ENCODE measurements around the gene TSR2.

Gene TSR2

DNA sequence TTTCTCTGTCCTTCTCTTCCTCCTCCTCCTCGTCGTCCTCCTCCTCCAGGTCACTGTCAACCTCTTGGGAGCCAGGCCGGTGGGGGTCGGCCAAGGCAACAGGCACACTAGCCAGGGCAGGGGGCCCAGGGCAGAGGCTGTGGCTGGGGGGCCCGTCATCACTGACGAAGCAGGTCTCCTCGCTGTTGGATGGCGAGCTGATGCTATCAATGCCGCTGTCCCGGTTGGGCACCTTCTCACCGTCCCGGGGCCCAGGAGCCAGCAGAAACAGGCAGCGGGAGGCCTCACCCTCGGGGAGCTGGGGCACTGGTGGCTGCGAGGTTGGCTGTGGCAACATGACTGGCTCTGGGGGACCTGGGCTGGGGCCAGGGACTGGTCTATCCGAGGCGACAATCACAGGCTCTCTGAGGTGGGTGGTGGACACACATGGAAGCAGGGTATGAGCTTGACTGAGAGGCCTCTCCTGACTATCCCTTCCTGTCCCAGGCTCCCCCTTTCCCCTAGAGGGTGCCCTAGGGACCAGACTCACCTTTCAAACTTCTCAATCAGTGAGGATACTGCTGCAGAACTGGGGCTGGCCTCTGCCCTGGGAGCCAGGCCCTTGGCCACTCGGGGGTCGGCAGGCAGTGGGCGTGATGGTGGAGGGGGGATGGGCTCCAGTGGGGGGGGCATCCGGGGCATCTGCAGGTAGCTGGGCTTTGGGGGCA lies 30.0 kb downstream of the TSR2 start:
- no peak overlapping the region for H3K4me3 ChIP-seq (ENCODE audit: control insufficient read depth, low read depth, low read length)
- TF ChIP-seq, protein P1, sequence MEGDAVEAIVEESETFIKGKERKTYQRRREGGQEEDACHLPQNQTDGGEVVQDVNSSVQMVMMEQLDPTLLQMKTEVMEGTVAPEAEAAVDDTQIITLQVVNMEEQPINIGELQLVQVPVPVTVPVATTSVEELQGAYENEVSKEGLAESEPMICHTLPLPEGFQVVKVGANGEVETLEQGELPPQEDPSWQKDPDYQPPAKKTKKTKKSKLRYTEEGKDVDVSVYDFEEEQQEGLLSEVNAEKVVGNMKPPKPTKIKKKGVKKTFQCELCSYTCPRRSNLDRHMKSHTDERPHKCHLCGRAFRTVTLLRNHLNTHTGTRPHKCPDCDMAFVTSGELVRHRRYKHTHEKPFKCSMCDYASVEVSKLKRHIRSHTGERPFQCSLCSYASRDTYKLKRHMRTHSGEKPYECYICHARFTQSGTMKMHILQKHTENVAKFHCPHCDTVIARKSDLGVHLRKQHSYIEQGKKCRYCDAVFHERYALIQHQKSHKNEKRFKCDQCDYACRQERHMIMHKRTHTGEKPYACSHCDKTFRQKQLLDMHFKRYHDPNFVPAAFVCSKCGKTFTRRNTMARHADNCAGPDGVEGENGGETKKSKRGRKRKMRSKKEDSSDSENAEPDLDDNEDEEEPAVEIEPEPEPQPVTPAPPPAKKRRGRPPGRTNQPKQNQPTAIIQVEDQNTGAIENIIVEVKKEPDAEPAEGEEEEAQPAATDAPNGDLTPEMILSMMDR (conservative IDR thresholded peaks at IDR 0.05; ENCODE audit: control insufficient read depth, insufficient read depth, low read depth, low read length), result no peak
- no peak for DNase-seq (ENCODE audit: low read depth)

DNA sequence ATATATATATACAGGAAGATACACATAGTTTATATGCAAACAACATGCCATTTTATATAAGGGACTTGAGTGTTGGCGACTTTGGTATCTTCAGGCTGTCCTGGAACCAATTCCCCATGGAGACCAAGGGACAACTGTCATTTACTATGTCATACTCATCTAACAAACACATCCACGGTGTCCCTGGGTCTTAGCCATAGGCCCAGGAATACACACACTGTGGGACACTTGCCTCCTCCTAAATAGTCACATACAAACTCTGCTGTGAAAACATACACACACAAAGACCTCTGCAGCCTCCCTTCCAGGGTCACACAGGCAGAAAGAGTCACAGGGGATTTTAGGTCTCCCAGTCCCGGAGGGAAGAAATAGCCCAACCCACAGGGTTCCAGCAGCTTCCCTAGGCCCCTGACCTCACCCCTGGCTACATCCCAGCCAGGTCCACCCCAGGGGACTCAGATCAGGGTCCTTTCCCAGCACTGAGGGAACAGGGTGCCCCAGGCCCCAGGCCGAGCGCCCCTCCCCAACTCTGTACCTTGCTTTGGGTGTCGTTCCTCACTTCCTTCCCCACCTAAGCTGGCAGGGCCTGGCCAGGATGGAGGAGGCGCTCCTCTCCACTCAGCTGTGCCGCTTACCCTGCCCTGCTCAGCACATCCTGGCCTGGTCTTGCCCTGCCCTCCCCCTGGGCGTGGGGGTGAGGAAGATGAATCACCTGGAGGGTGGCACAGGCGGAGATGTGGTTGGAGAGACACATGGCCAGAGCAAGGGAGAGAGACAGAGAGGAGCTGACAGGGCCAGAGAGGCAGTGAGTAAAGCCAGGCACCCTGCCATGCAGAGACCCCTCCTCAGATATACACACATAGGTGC lies 34.0 kb downstream of the TSR2 start:
- H3K4me3 ChIP-seq (ENCODE audit: control insufficient read depth, low read depth, low read length), result no peak overlapping the region
- TF ChIP-seq, protein P1 (conservative IDR thresholded peaks at IDR 0.05; ENCODE audit: control insufficient read depth, insufficient read depth, low read depth, low read length), result no peak
- no peak for DNase-seq (ENCODE audit: low read depth)

GRCh38 chrX:54479136-54480111 lies 39.2 kb downstream of the TSR2 start:
- TF ChIP-seq, protein P1 (conservative IDR thresholded peaks at IDR 0.05; ENCODE audit: control insufficient read depth, insufficient read depth, low read depth, low read length), result no peak
- H3K4me3 ChIP-seq (ENCODE audit: control insufficient read depth, low read depth, low read length), result no peak overlapping the region
- no peak for DNase-seq (ENCODE audit: low read depth)

- no peak for DNase-seq (ENCODE audit: low read depth)
- no peak overlapping the region for H3K4me3 ChIP-seq (ENCODE audit: control insufficient read depth, low read depth, low read length)
- TF ChIP-seq, protein P1 (conservative IDR thresholded peaks at IDR 0.05; ENCODE audit: control insufficient read depth, insufficient read depth, low read depth, low read length), result no peak
These were observed 42.8 kb downstream of the TSR2 start for GRCh38 chrX:54482839-54483593.

- TF ChIP-seq, protein P1 (conservative IDR thresholded peaks at IDR 0.05; ENCODE audit: control insufficient read depth, insufficient read depth, low read depth, low read length), result no peak
These were observed 43.7 kb downstream of the TSR2 start for GRCh38 chrX:54483946-54484345.

More at GRCh38 chrX:54483946-54484345, 43.7 kb downstream of the TSR2 start:
- DNase-seq (ENCODE audit: low read depth), result no peak
- H3K4me3 ChIP-seq (ENCODE audit: control insufficient read depth, low read depth, low read length), result no peak overlapping the region
